ENCODE data around the gene NEUROD1. TPM values are rescaled to one million over a fixed set of nuclear protein-coding genes. Genes with fewer than 3 reads are reported as not detected.
"Not testable (repeated sequence)": the region's sequence is repeated elsewhere in the genome, so short reads cannot be mapped to it uniquely, and the experiment has no call there.

The NEUROD1 gene
- not detected in 2 replicates for total RNA-seq (2014; rRNA removed)
- not detected for polyA plus RNA-seq (2012)

- DNase-seq (ENCODE audit: low read depth), result no peak
These were observed at the start of gene NEUROD1 for GRCh38 chr2:181680055-181680936. Gene NEUROD1 (minus strand): TSS chr2:181680517. CDS start chr2:181678860, 1,657 bp downstream.

GRCh38 chr2:181725476-181725875 lies 45.2 kb upstream of the NEUROD1 start:
- no peak for DNase-seq (ENCODE audit: low read depth)

- no peak for DNase-seq (ENCODE audit: low read depth)
These were observed 44.3 kb upstream of the NEUROD1 start for GRCh38 chr2:181724662-181725061.

- no peak for DNase-seq (ENCODE audit: low read depth)
These were observed 43.4 kb upstream of the NEUROD1 start for GRCh38 chr2:181723731-181724130.

- peak; percentile 74 for DNase-seq (ENCODE audit: low read depth)
These were observed 34.8 kb upstream of the NEUROD1 start for GRCh38 chr2:181715033-181715630.

- not testable (repeated sequence) for DNase-seq (ENCODE audit: low read depth)
These were observed 30.7 kb upstream of the NEUROD1 start for GRCh38 chr2:181711051-181711450.

- not testable (repeated sequence) for DNase-seq (ENCODE audit: low read depth)
These were observed 22.2 kb upstream of the NEUROD1 start for GRCh38 chr2:181702519-181702918.

- DNase-seq (ENCODE audit: low read depth), result no peak
These were observed 17.9 kb upstream of the NEUROD1 start for GRCh38 chr2:181698223-181698622.

- DNase-seq (ENCODE audit: low read depth), result no peak
These were observed 17.3 kb upstream of the NEUROD1 start for GRCh38 chr2:181697571-181697970.

GRCh38 chr2:181697126-181697525 lies 16.8 kb upstream of the NEUROD1 start:
- DNase-seq (ENCODE audit: low read depth), result no peak

- DNase-seq (ENCODE audit: low read depth), result no peak
These were observed 14.0 kb upstream of the NEUROD1 start for GRCh38 chr2:181694271-181694670.

- DNase-seq (ENCODE audit: low read depth), result no peak
These were observed 10.5 kb upstream of the NEUROD1 start for GRCh38 chr2:181690860-181691259.

GRCh38 chr2:181686576-181687185 lies 6.4 kb upstream of the NEUROD1 start:
- no peak for DNase-seq (ENCODE audit: low read depth)

- no peak for DNase-seq (ENCODE audit: low read depth)
These were observed 4.9 kb upstream of the NEUROD1 start for GRCh38 chr2:181685150-181685688.

GRCh38 chr2:181684454-181685149 lies 4.3 kb upstream of the NEUROD1 start:
- no peak for DNase-seq (ENCODE audit: low read depth)

- no peak for DNase-seq (ENCODE audit: low read depth)
These were observed 3.5 kb upstream of the NEUROD1 start for GRCh38 chr2:181683518-181684453.

GRCh38 chr2:181682795-181683517 lies 2.6 kb upstream of the NEUROD1 start:
- DNase-seq (ENCODE audit: low read depth), result no peak

- DNase-seq (ENCODE audit: low read depth), result no peak
These were observed 1.9 kb upstream of the NEUROD1 start for GRCh38 chr2:181682026-181682789.
